OCI-LY7 (cell line): ENCODE data around the gene IGSF21. TPM values are rescaled to one million over a fixed set of nuclear protein-coding genes. Genes with fewer than 3 reads are reported as not detected.

ENCODE experiments used
- BruUV-seq: library from RNA; stranded (reverse); fragments of 400-500 nt; replicated peaks from 2 replicates; lab custom pipeline; 2021; lab: Mats Ljungman, UMichigan
- CTCF ChIA-PET: fragments of 300-600 bp; sonication (Branson Sonifier 250); formaldehyde crosslinking; loops from one replicate; lab custom pipeline; 2022; ENCODE audit warnings: antibody characterized with exemption; ENCODE audit not compliant: unreplicated experiment; lab: Charles Lee
- POLR2A ChIA-PET: fragments of 300-600 bp; sonication (Branson Sonifier 250); formaldehyde crosslinking; loops from one replicate; lab custom pipeline; 2022; ENCODE audit warnings: antibody characterized with exemption; lab: Charles Lee
- DNase-seq: peaks from one replicate; pipeline ENCODE4 v3.0.0-alpha.2; 2015; ENCODE audit warnings: low spot score
- H2AFZ ChIP-seq: fragments of 200-600 bp; sonication (generic), shearing (Covaris generic); 2 replicates; pipeline ENCODE4 v1.6.1; 2014; ENCODE audit warnings: mild to moderate bottlenecking, antibody characterized with exemption, low read length, moderate library complexity
- H3K27ac ChIP-seq: fragments of 200-600 bp; sonication (generic); 2 replicates; pipeline ENCODE4 v1.5.1; 2014; ENCODE audit warnings: mixed run types, low read depth, mild to moderate bottlenecking, moderate library complexity, low read length, inconsistent platforms; ENCODE audit not compliant: poor library complexity, severe bottlenecking
- H3K36me3 ChIP-seq: fragments of 200-600 bp; sonication (generic); 2 replicates; pipeline ENCODE4 v1.6.1; 2014; ENCODE audit warnings: mild to moderate bottlenecking, antibody characterized with exemption, low read length, moderate library complexity, mixed read lengths; ENCODE audit not compliant: insufficient read depth
- H3K4me1 ChIP-seq: fragments of 200-600 bp; sonication (generic); 2 replicates; pipeline ENCODE4 v1.5.1; 2014; ENCODE audit warnings: mild to moderate bottlenecking, low read length; ENCODE audit not compliant: insufficient read depth, poor library complexity, severe bottlenecking
- H3K4me2 ChIP-seq: fragments of 200-600 bp; sonication (generic); 2 replicates; pipeline ENCODE4 v1.6.1; 2014; ENCODE audit warnings: mild to moderate bottlenecking, low read length
- H3K4me3 ChIP-seq: fragments of 200-600 bp; sonication (generic); 2 replicates; pipeline ENCODE4 v1.5.1; 2014; ENCODE audit warnings: mild to moderate bottlenecking, low read depth, low read length; ENCODE audit not compliant: poor library complexity, severe bottlenecking
- H3K79me2 ChIP-seq: fragments of 200-600 bp; sonication (generic); 2 replicates; pipeline ENCODE4 v1.6.1; 2016; ENCODE audit warnings: low read depth, mild to moderate bottlenecking, low read length, moderate library complexity, mixed read lengths; ENCODE audit not compliant: insufficient read depth
- H3K9me2 ChIP-seq: fragments of 200-600 bp; sonication (generic); 2 replicates; pipeline ENCODE4 v1.6.1; 2016; ENCODE audit warnings: mild to moderate bottlenecking, low read length, mixed read lengths; ENCODE audit not compliant: insufficient read depth
- H3K9me3 ChIP-seq: fragments of 200-600 bp; sonication (generic); 2 replicates; pipeline ENCODE4 v1.6.1; 2014; ENCODE audit warnings: mild to moderate bottlenecking, mixed run types, low read length, mixed read lengths
- H4K20me1 ChIP-seq: fragments of 200-600 bp; sonication (generic); 2 replicates; pipeline ENCODE4 v1.6.1; 2014; ENCODE audit warnings: mild to moderate bottlenecking, antibody characterized with exemption, low read length, moderate library complexity, mixed read lengths; ENCODE audit not compliant: insufficient read depth
- EZH2phosphoT487 ChIP-seq: fragments of 200-600 bp; sonication (generic); IDR thresholded peaks from 2 replicates; pipeline ENCODE4 v1.6.1; 2018; ENCODE audit warnings: low read depth, borderline replicate concordance, mild to moderate bottlenecking, mixed run types, antibody characterized with exemption, low read length, moderate library complexity, mixed read lengths
- intact Hi-C: fragments of 100-400 bp; cut with micrococcal nuclease; formaldehyde crosslinking; loops from one replicate; pipeline ENCODE4 v1.10.0; 2022; ENCODE audit not compliant: unreplicated experiment
- total RNA-seq, 2 experiments: library from RNA; depleted of rRNA in 1 of 2; stranded (reverse); fragments of >200 nt in 1 of 2; shearing (Covaris generic) in 1 of 2; gene quantifications; 2 replicates each; pipeline ENCODE4 v1.2.3, GENCODE V29; 2014 to 2022
- TF ChIP-seq, protein P1 (sequence below): fragments of 200-600 bp; sonication (generic); conservative IDR thresholded peaks from 2 replicates; pipeline ENCODE4 v1.5.1; 2014; ENCODE audit warnings: mild to moderate bottlenecking, antibody characterized with exemption, low read length, moderate library complexity, mixed read lengths

Gene IGSF21
- total RNA-seq, 2 experiments from 2014 or later: 0.17 TPM; not detected in 1

DNA sequence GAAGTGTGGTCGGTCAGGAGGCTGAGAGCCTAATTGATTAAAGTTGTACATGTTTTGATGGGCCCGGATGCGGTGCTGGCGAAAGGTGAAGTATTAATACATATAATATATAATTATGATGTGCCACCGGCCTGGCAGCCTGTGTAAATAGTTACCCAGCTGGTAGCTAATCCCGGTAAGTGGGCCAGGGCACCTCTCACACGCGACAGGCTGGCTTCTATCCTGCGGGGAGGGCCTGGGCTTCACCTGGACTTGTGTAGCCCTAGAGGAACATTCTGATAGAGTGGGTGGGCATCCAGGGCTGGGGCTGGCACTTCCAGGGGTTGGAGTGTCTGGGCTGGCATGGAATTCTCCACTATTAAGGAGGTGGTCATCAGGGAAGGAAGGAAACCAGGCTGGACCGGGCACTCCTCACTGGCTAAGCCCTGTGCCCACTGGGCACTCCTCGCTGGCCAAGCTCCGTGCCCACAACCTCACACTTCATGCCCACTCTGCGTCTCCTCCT, 48.3 kb downstream of the IGSF21 start:
- no peak for DNase-seq

DNA sequence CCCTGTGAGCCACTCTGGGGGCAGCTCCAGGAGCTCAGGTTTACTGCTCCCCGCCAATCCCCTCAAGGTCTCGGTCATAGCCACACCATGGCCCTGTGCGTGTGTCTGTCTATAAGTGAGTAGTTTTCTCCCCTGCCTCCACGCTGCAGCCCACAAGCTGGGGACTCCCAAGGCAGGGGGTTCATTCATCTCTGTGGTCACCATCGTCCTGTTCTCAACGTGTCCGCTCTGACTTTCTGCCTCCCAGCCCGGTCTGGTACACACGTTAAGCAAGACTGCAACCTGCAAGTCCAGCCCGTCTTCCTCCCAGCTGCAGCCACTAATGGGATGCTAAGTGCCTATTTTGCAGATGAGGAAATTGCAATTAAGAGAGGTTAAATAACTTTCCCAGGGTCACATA, 49.8 kb downstream of the IGSF21 start:
- Histone ChIP-seq H4K20me1 (no peaks in the 10 kb centered on the region), H3K4me1 (no peaks in the 10 kb centered on the region), H3K4me3 (no peak overlapping the region), H3K4me2 (no peak overlapping the region), H3K9me3 (no peaks in the 10 kb centered on the region), H3K36me3 (no peaks in the 10 kb centered on the region), H3K9me2 (no peaks in the 10 kb centered on the region), H3K79me2 (no peaks in the 10 kb centered on the region), H3K27ac (no peak overlapping the region), H2AFZ (no peak overlapping the region)
- TF ChIP-seq EZH2phosphoT487: no peak
- TF ChIP-seq, protein P1, sequence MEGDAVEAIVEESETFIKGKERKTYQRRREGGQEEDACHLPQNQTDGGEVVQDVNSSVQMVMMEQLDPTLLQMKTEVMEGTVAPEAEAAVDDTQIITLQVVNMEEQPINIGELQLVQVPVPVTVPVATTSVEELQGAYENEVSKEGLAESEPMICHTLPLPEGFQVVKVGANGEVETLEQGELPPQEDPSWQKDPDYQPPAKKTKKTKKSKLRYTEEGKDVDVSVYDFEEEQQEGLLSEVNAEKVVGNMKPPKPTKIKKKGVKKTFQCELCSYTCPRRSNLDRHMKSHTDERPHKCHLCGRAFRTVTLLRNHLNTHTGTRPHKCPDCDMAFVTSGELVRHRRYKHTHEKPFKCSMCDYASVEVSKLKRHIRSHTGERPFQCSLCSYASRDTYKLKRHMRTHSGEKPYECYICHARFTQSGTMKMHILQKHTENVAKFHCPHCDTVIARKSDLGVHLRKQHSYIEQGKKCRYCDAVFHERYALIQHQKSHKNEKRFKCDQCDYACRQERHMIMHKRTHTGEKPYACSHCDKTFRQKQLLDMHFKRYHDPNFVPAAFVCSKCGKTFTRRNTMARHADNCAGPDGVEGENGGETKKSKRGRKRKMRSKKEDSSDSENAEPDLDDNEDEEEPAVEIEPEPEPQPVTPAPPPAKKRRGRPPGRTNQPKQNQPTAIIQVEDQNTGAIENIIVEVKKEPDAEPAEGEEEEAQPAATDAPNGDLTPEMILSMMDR: no peak
- intact Hi-C loops: no loop called here
- DNase-seq: no peak
- BruUV-seq: no TSS peak
- CTCF ChIA-PET: interaction anchor here (0.9 kb wide), 1 partner anchor 63 kb away, joined by 3 read pairs; no protein-coding TSS in a partner anchor
- POLR2A ChIA-PET: no interaction called here

More for the DNA sequence above, 48.3 kb downstream of the IGSF21 start:
- Histone ChIP-seq H3K9me2 (no peaks in the 10 kb centered on the region), H2AFZ (no peak overlapping the region), H3K27ac (no peak overlapping the region), H3K79me2 (no peaks in the 10 kb centered on the region), H3K9me3 (no peaks in the 10 kb centered on the region), H3K4me3 (no peak overlapping the region), H3K36me3 (no peaks in the 10 kb centered on the region), H3K4me1 (no peaks in the 10 kb centered on the region), H3K4me2 (no peak overlapping the region), H4K20me1 (no peaks in the 10 kb centered on the region)
- CTCF ChIA-PET: no interaction called here
- intact Hi-C loops: no loop called here
- no TSS peak for BruUV-seq
- POLR2A ChIA-PET: no interaction called here
- TF ChIP-seq EZH2phosphoT487: no peak
- TF ChIP-seq, protein P1: no peak

DNA sequence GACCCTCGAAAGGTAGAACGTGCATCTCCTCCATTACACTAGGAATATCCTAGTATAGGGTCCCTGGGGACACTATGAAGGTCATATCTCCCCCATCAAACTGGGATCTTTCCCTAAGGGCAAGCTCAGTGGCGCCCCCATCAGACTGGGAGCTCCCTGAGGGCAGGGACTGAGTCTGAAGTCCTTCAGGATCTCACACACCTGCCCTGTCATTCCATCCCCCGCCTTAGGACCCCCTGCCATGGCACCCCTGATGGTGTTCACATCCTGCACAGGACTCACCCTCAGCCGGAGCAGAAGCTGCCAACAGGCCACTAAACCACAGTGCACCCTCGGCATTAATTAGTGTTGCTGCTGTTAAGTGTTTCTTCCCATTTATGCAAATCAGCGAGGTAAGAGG, 50.4 kb downstream of the IGSF21 start:
- CTCF ChIA-PET: interaction anchor here (0.6 kb wide), 1 partner anchor 164 kb away, joined by 3 read pairs; no protein-coding TSS in a partner anchor
- H3K4me1 ChIP-seq: no peaks in the 10 kb centered on the region
- no peak overlapping the region for H3K27ac ChIP-seq
- no peak for DNase-seq
- H3K9me3 ChIP-seq: no peaks in the 10 kb centered on the region
- BruUV-seq: no TSS peak
- intact Hi-C loops: no loop called here
- H3K4me3 ChIP-seq: no peak overlapping the region
- no peaks in the 10 kb centered on the region for H3K79me2 ChIP-seq
- H4K20me1 ChIP-seq: no peaks in the 10 kb centered on the region
- H2AFZ ChIP-seq: no peak overlapping the region
- TF ChIP-seq EZH2phosphoT487: no peak
- TF ChIP-seq, protein P1: no peak
- no peak overlapping the region for H3K4me2 ChIP-seq
- H3K36me3 ChIP-seq: no peaks in the 10 kb centered on the region
- POLR2A ChIA-PET: no interaction called here
- no peaks in the 10 kb centered on the region for H3K9me2 ChIP-seq
